Measurements from ENCODE around the gene GATA5. TPM values are rescaled to one million over a fixed set of nuclear protein-coding genes. Genes with fewer than 3 reads are reported as not detected.

Gene GATA5
- total RNA-seq, 1 experiment from 2014 or later, result 0.25 TPM

GRCh38 chr20:62485701-62486089 lies 9.9 kb upstream of the GATA5 start:
- no peaks in the 10 kb centered on the region for H3K36me3 Mint-ChIP-seq (ENCODE audit: insufficient read depth, unreplicated experiment)
- peaks cover 5% of the 10 kb centered on the region; the same call in 1 of the 2 replicates for H3K9me3 ChIP-seq
- peaks cover 70% of the 10 kb centered on the region for H3K4me1 Mint-ChIP-seq (ENCODE audit: low read depth, unreplicated experiment)
- intact Hi-C loops (cut with micrococcal nuclease; ENCODE audit: unreplicated experiment), result loop anchor here (2.0 to 5.0 kb wide), 2 partner anchors 79 to 307 kb away; partner anchors contain the start of gene CABLES2
- peak overlapping the region; percentile 50 for H3K4me3 Mint-ChIP-seq (ENCODE audit: unreplicated experiment)
- POLR2A ChIA-PET, result no interaction called here
- H3K27me3 Mint-ChIP-seq (ENCODE audit: insufficient read depth, unreplicated experiment), result no peaks in the 10 kb centered on the region
- H3K4me3 ChIP-seq (ENCODE audit: low read depth, low read length), result no peak overlapping the region
- no peaks in the 10 kb centered on the region for H3K27me3 ChIP-seq (replicated peaks; ENCODE audit: control insufficient read depth, insufficient read depth, low read length)
- H3K27ac Mint-ChIP-seq (ENCODE audit: unreplicated experiment), result peak overlapping the region; percentile 88
- DNase-seq, result no peak
- CTCF ChIA-PET, result no interaction called here
- no TSS peak for BruUV-seq (replicated peaks)
- H3K4me1 ChIP-seq, result peaks cover 96% of the 10 kb centered on the region
- TF ChIP-seq CTCF (IDR thresholded peaks at IDR 0.05; ENCODE audit: insufficient read depth in 1 of 2, low read depth in 1 of 2, low read length in 1 of 2, severe bottlenecking in 1 of 2, unreplicated experiment in 1 of 2), result no peak
- H3K36me3 ChIP-seq (ENCODE audit: control insufficient read depth, insufficient read depth, low read length), result no peaks in the 10 kb centered on the region
- H3K9me3 Mint-ChIP-seq (ENCODE audit: unreplicated experiment), result peaks cover under 1% of the 10 kb centered on the region

GRCh38 chr20:62485062-62485700 lies 9.4 kb upstream of the GATA5 start:
- Histone ChIP-seq H3K27me3 (replicated peaks; ENCODE audit: control insufficient read depth, insufficient read depth, low read length) (no peaks in the 10 kb centered on the region), H3K36me3 (ENCODE audit: control insufficient read depth, insufficient read depth, low read length) (no peaks in the 10 kb centered on the region), H3K4me1 (peaks cover 99% of the 10 kb centered on the region), H3K9me3 (no peaks in the 10 kb centered on the region; the same call in 1 of the 2 replicates), H3K4me3 (ENCODE audit: low read depth, low read length) (no peak overlapping the region)
- peak overlapping the region; percentile 50 for H3K4me3 Mint-ChIP-seq (ENCODE audit: unreplicated experiment)
- BruUV-seq (replicated peaks), result TSS peak; percentile 11
- intact Hi-C loops (cut with micrococcal nuclease; ENCODE audit: unreplicated experiment), result loop anchor here (5.0 kb wide), 1 partner anchor 307 kb away; no protein-coding TSS in a partner anchor
- no peaks in the 10 kb centered on the region for H3K36me3 Mint-ChIP-seq (ENCODE audit: insufficient read depth, unreplicated experiment)
- POLR2A ChIA-PET, result interaction anchor here (0.6 kb wide), 1 partner anchor 14 kb away, joined by 7 read pairs; no protein-coding TSS in a partner anchor
- DNase-seq, result peak; percentile 72 to 89
- CTCF ChIA-PET, result interaction anchor here (0.8 to 1.0 kb wide), 2 partner anchors 17 to 180 kb away, joined by 3 read pairs; no protein-coding TSS in a partner anchor
- no peaks in the 10 kb centered on the region for H3K27me3 Mint-ChIP-seq (ENCODE audit: insufficient read depth, unreplicated experiment)
- peaks cover 70% of the 10 kb centered on the region for H3K4me1 Mint-ChIP-seq (ENCODE audit: low read depth, unreplicated experiment)
- peak in 1 of 2 experiments; percentile 0 for TF ChIP-seq CTCF (IDR thresholded peaks at IDR 0.05; ENCODE audit: insufficient read depth in 1 of 2, low read depth in 1 of 2, low read length in 1 of 2, severe bottlenecking in 1 of 2, unreplicated experiment in 1 of 2)
- H3K27ac Mint-ChIP-seq (ENCODE audit: unreplicated experiment), result peak overlapping the region; percentile 88
- no peaks in the 10 kb centered on the region for H3K9me3 Mint-ChIP-seq (ENCODE audit: unreplicated experiment)

GRCh38 chr20:62484478-62484877 lies 8.7 kb upstream of the GATA5 start:
- TF ChIP-seq CTCF (IDR thresholded peaks at IDR 0.05; ENCODE audit: insufficient read depth in 1 of 2, low read depth in 1 of 2, low read length in 1 of 2, severe bottlenecking in 1 of 2, unreplicated experiment in 1 of 2), result no peak
- BruUV-seq (replicated peaks), result no TSS peak
- H3K4me3 ChIP-seq (ENCODE audit: low read depth, low read length), result no peak overlapping the region
- Mint-ChIP-seq H3K36me3 (ENCODE audit: insufficient read depth, unreplicated experiment) (no peaks in the 10 kb centered on the region), H3K9me3 (ENCODE audit: unreplicated experiment) (no peaks in the 10 kb centered on the region), H3K4me1 (ENCODE audit: low read depth, unreplicated experiment) (peaks cover 65% of the 10 kb centered on the region), H3K27ac (ENCODE audit: unreplicated experiment) (peak overlapping the region; percentile 88), H3K27me3 (ENCODE audit: insufficient read depth, unreplicated experiment) (no peaks in the 10 kb centered on the region), H3K4me3 (ENCODE audit: unreplicated experiment) (no peak overlapping the region)
- intact Hi-C loops (cut with micrococcal nuclease; ENCODE audit: unreplicated experiment), result no loop called here
- DNase-seq, result no peak
- CTCF ChIA-PET, result interaction anchor here (0.6 to 1.0 kb wide), 2 partner anchors 181 to 310 kb away, joined by 3 read pairs; no protein-coding TSS in a partner anchor
- H3K4me1 ChIP-seq, result peaks cover 96% of the 10 kb centered on the region
- H3K36me3 ChIP-seq (ENCODE audit: control insufficient read depth, insufficient read depth, low read length), result no peaks in the 10 kb centered on the region
- H3K27me3 ChIP-seq (replicated peaks; ENCODE audit: control insufficient read depth, insufficient read depth, low read length), result no peaks in the 10 kb centered on the region
- no peaks in the 10 kb centered on the region for H3K9me3 ChIP-seq
- POLR2A ChIA-PET, result interaction anchor here (0.6 kb wide), 1 partner anchor 14 kb away, joined by 7 read pairs; no protein-coding TSS in a partner anchor

Measured in Caco-2 (cell line).